ENCODE results near the gene PLCB1. TPM values are rescaled to one million over a fixed set of nuclear protein-coding genes. Genes with fewer than 3 reads are reported as not detected.

Gene PLCB1
- total RNA-seq, 1 donor from 2014 or later: 10.7 TPM

- H3K4me3 Mint-ChIP-seq (ENCODE audit: unreplicated experiment): no peak overlapping the region
Observed at GRCh38 chr20:8118039-8118438, 14.0 kb upstream of the PLCB1 start.

GRCh38 chr20:8118760-8119159 lies 13.3 kb upstream of the PLCB1 start:
- no peak overlapping the region for H3K4me3 Mint-ChIP-seq (ENCODE audit: unreplicated experiment)
- Histone ChIP-seq H4K20me1 (ENCODE audit: insufficient read depth, low read length) (no peaks in the 10 kb centered on the region), H3K36me3 (ENCODE audit: insufficient read depth, low read length) (no peaks in the 10 kb centered on the region), H3K9me3 (ENCODE audit: insufficient read depth, low read depth, low read length) (no peaks in the 10 kb centered on the region), H3K27me3 (ENCODE audit: insufficient read depth, low read length) (no peaks in the 10 kb centered on the region), H3K4me2 (ENCODE audit: low read length) (no peak overlapping the region), H3K27ac (ENCODE audit: low read depth, low read length) (no peak overlapping the region), H3K9ac (ENCODE audit: low read length) (no peak overlapping the region), H2AFZ (ENCODE audit: low read depth, low read length) (no peak overlapping the region), H3K79me2 (ENCODE audit: insufficient read depth, low read length) (no peaks in the 10 kb centered on the region), H3K4me3 (ENCODE audit: insufficient read depth, low read depth, low read length) (no peak overlapping the region), H3K4me1 (ENCODE audit: insufficient read depth, low read length) (no peaks in the 10 kb centered on the region)
- H3K27ac Mint-ChIP-seq (ENCODE audit: unreplicated experiment): no peak overlapping the region
- no peaks in the 10 kb centered on the region for H3K27me3 Mint-ChIP-seq (ENCODE audit: low read depth, unreplicated experiment)
- peaks cover 9% of the 10 kb centered on the region for H3K4me1 Mint-ChIP-seq (ENCODE audit: low read depth, unreplicated experiment)
- TF ChIP-seq CTCF (IDR thresholded peaks at IDR 0.05; ENCODE audit: insufficient read depth, low read depth, low read length) (no peak), EZH2 (IDR thresholded peaks at IDR 0.05; ENCODE audit: insufficient read depth, low read length) (no peak)
- H3K9me3 Mint-ChIP-seq (ENCODE audit: unreplicated experiment): peaks cover 3% of the 10 kb centered on the region
- no peak for FAIRE-seq
- peaks cover 2% of the 10 kb centered on the region for H3K36me3 Mint-ChIP-seq (ENCODE audit: low read depth, unreplicated experiment)
- DNase-seq (ENCODE audit: low read depth): no peak

More at GRCh38 chr20:8118039-8118438, 14.0 kb upstream of the PLCB1 start:
- no peaks in the 10 kb centered on the region for H4K20me1 ChIP-seq (ENCODE audit: insufficient read depth, low read length)
- Mint-ChIP-seq H3K36me3 (ENCODE audit: low read depth, unreplicated experiment) (peaks cover 2% of the 10 kb centered on the region), H3K9me3 (ENCODE audit: unreplicated experiment) (peaks cover 3% of the 10 kb centered on the region), H3K4me1 (ENCODE audit: low read depth, unreplicated experiment) (peaks cover 9% of the 10 kb centered on the region), H3K27me3 (ENCODE audit: low read depth, unreplicated experiment) (no peaks in the 10 kb centered on the region), H3K27ac (ENCODE audit: unreplicated experiment) (no peak overlapping the region)
- no peak overlapping the region for H3K27ac ChIP-seq (ENCODE audit: low read depth, low read length)
- no peaks in the 10 kb centered on the region for H3K27me3 ChIP-seq (ENCODE audit: insufficient read depth, low read length)
- H3K4me3 ChIP-seq (ENCODE audit: insufficient read depth, low read depth, low read length): no peak overlapping the region
- H2AFZ ChIP-seq (ENCODE audit: low read depth, low read length): no peak overlapping the region
- H3K79me2 ChIP-seq (ENCODE audit: insufficient read depth, low read length): no peaks in the 10 kb centered on the region
- no peak overlapping the region for H3K4me2 ChIP-seq (ENCODE audit: low read length)
- no peaks in the 10 kb centered on the region for H3K9me3 ChIP-seq (ENCODE audit: insufficient read depth, low read depth, low read length)
- DNase-seq (ENCODE audit: low read depth) (no peak), FAIRE-seq (no peak)
- H3K36me3 ChIP-seq (ENCODE audit: insufficient read depth, low read length): no peaks in the 10 kb centered on the region
- H3K4me1 ChIP-seq (ENCODE audit: insufficient read depth, low read length): no peaks in the 10 kb centered on the region
- H3K9ac ChIP-seq (ENCODE audit: low read length): no peak overlapping the region
- TF ChIP-seq EZH2 (IDR thresholded peaks at IDR 0.05; ENCODE audit: insufficient read depth, low read length): no peak
- TF ChIP-seq CTCF (IDR thresholded peaks at IDR 0.05; ENCODE audit: insufficient read depth, low read depth, low read length): no peak

- no peak for FAIRE-seq
- no peaks in the 10 kb centered on the region for H3K9me3 Mint-ChIP-seq (ENCODE audit: unreplicated experiment)
Observed at GRCh38 chr20:8121666-8122065, 10.4 kb upstream of the PLCB1 start.

More at GRCh38 chr20:8121666-8122065, 10.4 kb upstream of the PLCB1 start:
- Histone ChIP-seq H3K4me2 (ENCODE audit: low read length) (no peak overlapping the region), H3K4me3 (ENCODE audit: insufficient read depth, low read depth, low read length) (no peak overlapping the region), H3K27me3 (ENCODE audit: insufficient read depth, low read length) (no peaks in the 10 kb centered on the region), H4K20me1 (ENCODE audit: insufficient read depth, low read length) (no peaks in the 10 kb centered on the region), H3K79me2 (ENCODE audit: insufficient read depth, low read length) (no peaks in the 10 kb centered on the region), H3K4me1 (ENCODE audit: insufficient read depth, low read length) (no peaks in the 10 kb centered on the region), H2AFZ (ENCODE audit: low read depth, low read length) (no peak overlapping the region), H3K27ac (ENCODE audit: low read depth, low read length) (no peak overlapping the region), H3K36me3 (ENCODE audit: insufficient read depth, low read length) (no peaks in the 10 kb centered on the region), H3K9me3 (ENCODE audit: insufficient read depth, low read depth, low read length) (no peaks in the 10 kb centered on the region), H3K9ac (ENCODE audit: low read length) (no peak overlapping the region)
- H3K27me3 Mint-ChIP-seq (ENCODE audit: low read depth, unreplicated experiment): no peaks in the 10 kb centered on the region
- no peak overlapping the region for H3K4me3 Mint-ChIP-seq (ENCODE audit: unreplicated experiment)
- peaks cover under 1% of the 10 kb centered on the region for H3K4me1 Mint-ChIP-seq (ENCODE audit: low read depth, unreplicated experiment)
- no peaks in the 10 kb centered on the region for H3K36me3 Mint-ChIP-seq (ENCODE audit: low read depth, unreplicated experiment)
- no peak for TF ChIP-seq EZH2 (IDR thresholded peaks at IDR 0.05; ENCODE audit: insufficient read depth, low read length)
- no peak for TF ChIP-seq CTCF (IDR thresholded peaks at IDR 0.05; ENCODE audit: insufficient read depth, low read depth, low read length)
- DNase-seq (ENCODE audit: low read depth): no peak
- no peak overlapping the region for H3K27ac Mint-ChIP-seq (ENCODE audit: unreplicated experiment)

All from astrocyte (in vitro differentiated cells and primary cell).